Measurements from ENCODE around the gene PCDH17.

DNA sequence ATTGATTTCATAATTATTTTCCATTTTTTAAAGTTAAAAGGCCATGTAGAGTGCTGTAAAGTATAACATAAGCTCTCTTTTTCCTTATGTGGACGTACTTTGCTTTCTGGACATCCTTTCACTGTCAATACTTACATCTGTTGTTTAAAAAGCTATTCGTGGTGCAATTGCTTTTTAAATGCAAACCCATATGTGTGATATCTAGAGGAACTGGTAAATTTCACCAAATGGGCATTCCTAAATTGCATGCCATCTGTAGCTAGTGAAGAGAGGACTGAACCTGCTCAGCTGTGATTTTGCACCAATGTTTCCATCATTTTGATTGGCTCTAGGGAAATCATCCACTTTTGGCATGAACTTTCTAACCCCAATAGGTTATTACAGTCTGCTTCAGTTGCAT lies 129.4 kb downstream of the PCDH17 start:
- TF ChIP-seq, protein P1, sequence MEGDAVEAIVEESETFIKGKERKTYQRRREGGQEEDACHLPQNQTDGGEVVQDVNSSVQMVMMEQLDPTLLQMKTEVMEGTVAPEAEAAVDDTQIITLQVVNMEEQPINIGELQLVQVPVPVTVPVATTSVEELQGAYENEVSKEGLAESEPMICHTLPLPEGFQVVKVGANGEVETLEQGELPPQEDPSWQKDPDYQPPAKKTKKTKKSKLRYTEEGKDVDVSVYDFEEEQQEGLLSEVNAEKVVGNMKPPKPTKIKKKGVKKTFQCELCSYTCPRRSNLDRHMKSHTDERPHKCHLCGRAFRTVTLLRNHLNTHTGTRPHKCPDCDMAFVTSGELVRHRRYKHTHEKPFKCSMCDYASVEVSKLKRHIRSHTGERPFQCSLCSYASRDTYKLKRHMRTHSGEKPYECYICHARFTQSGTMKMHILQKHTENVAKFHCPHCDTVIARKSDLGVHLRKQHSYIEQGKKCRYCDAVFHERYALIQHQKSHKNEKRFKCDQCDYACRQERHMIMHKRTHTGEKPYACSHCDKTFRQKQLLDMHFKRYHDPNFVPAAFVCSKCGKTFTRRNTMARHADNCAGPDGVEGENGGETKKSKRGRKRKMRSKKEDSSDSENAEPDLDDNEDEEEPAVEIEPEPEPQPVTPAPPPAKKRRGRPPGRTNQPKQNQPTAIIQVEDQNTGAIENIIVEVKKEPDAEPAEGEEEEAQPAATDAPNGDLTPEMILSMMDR (IDR thresholded peaks at IDR 0.05) = no peak
- TF ChIP-seq POLR2A (IDR thresholded peaks at IDR 0.05) (no peak), EP300 (IDR thresholded peaks at IDR 0.05) (no peak)
